ENCODE data around the gene PLB1.
"Not testable (repeated sequence)": the region's sequence is repeated elsewhere in the genome, so short reads cannot be mapped to it uniquely, and the experiment has no call there.

PLB1 gene

GRCh38 chr2:28469304-28469703 is 26.6 kb upstream of the PLB1 start:
- no peak for DNase-seq (ENCODE audit: low read depth in 2 of 2, low spot score in 1 of 2)

- no peak for DNase-seq (ENCODE audit: low read depth in 2 of 2, low spot score in 1 of 2)
These were observed 25.8 kb upstream of the PLB1 start for GRCh38 chr2:28469947-28470535.

GRCh38 chr2:28470759-28471158 is 25.1 kb upstream of the PLB1 start:
- no peak for DNase-seq (ENCODE audit: low read depth in 2 of 2, low spot score in 1 of 2)

- DNase-seq (ENCODE audit: low read depth in 2 of 2, low spot score in 1 of 2): no peak
These were observed 24.6 kb upstream of the PLB1 start for GRCh38 chr2:28471214-28471613.

GRCh38 chr2:28471701-28472236 is 24.1 kb upstream of the PLB1 start:
- DNase-seq (ENCODE audit: low read depth in 2 of 2, low spot score in 1 of 2): no peak

- not testable (repeated sequence) for DNase-seq (ENCODE audit: low read depth in 2 of 2, low spot score in 1 of 2)
These were observed 23.2 kb upstream of the PLB1 start for GRCh38 chr2:28472641-28473040.

- DNase-seq (ENCODE audit: low read depth in 2 of 2, low spot score in 1 of 2): no peak
These were observed 20.7 kb upstream of the PLB1 start for GRCh38 chr2:28475088-28475595.

GRCh38 chr2:28477087-28477486 is 18.8 kb upstream of the PLB1 start:
- DNase-seq (ENCODE audit: low read depth in 2 of 2, low spot score in 1 of 2): no peak

- DNase-seq (ENCODE audit: low read depth in 2 of 2, low spot score in 1 of 2): no peak
These were observed 18.2 kb upstream of the PLB1 start for GRCh38 chr2:28477645-28478044.

GRCh38 chr2:28480403-28481049 is 15.3 kb upstream of the PLB1 start:
- no peak for DNase-seq (ENCODE audit: low read depth in 2 of 2, low spot score in 1 of 2)

GRCh38 chr2:28481905-28482304 is 14.0 kb upstream of the PLB1 start:
- no peak for DNase-seq (ENCODE audit: low read depth in 2 of 2, low spot score in 1 of 2)

- no peak for DNase-seq (ENCODE audit: low read depth in 2 of 2, low spot score in 1 of 2)
These were observed 11.0 kb upstream of the PLB1 start for GRCh38 chr2:28484835-28485234.

- no peak for DNase-seq (ENCODE audit: low read depth in 2 of 2, low spot score in 1 of 2)
These were observed 9.3 kb upstream of the PLB1 start for GRCh38 chr2:28486526-28486925.

- DNase-seq (ENCODE audit: low read depth in 2 of 2, low spot score in 1 of 2): no peak
These were observed 8.6 kb upstream of the PLB1 start for GRCh38 chr2:28487258-28487657.

GRCh38 chr2:28488083-28488830 is 7.6 kb upstream of the PLB1 start:
- no peak for DNase-seq (ENCODE audit: low read depth in 2 of 2, low spot score in 1 of 2)

- DNase-seq (ENCODE audit: low read depth in 2 of 2, low spot score in 1 of 2): no peak
These were observed 6.8 kb upstream of the PLB1 start for GRCh38 chr2:28488858-28489575.

GRCh38 chr2:28490558-28490957 is 5.3 kb upstream of the PLB1 start:
- DNase-seq (ENCODE audit: low read depth in 2 of 2, low spot score in 1 of 2): no peak

GRCh38 chr2:28492282-28492681 is 3.6 kb upstream of the PLB1 start:
- DNase-seq (ENCODE audit: low read depth in 2 of 2, low spot score in 1 of 2): no peak

GRCh38 chr2:28493636-28494035 is 2.2 kb upstream of the PLB1 start:
- no peak for DNase-seq (ENCODE audit: low read depth in 2 of 2, low spot score in 1 of 2)

GRCh38 chr2:28496781-28497180 is 921 bp downstream of the PLB1 start:
- DNase-seq (ENCODE audit: low read depth in 2 of 2, low spot score in 1 of 2): no peak

GRCh38 chr2:28497206-28497605 is 1.3 kb downstream of the PLB1 start:
- no peak for DNase-seq (ENCODE audit: low read depth in 2 of 2, low spot score in 1 of 2)

All from stimulated activated CD8-positive, alpha-beta memory T cell treated with anti-CD3 and anti-CD28 coated beads, Interleukin-4, amount 100 ng/mL, for 4 hours (primary cell).